Measurements from ENCODE around the gene ZEB2.

ZEB2 gene

GRCh38 chr2:144511226-144511810 is 8.6 kb downstream of the ZEB2 start:
- DNase-seq (ENCODE audit: low read depth): no peak
- H3K4me3 ChIP-seq (replicated peaks; ENCODE audit: low read depth, low read length): peak overlapping the region; percentile 40
- no peak for TF ChIP-seq CTCF (IDR thresholded peaks at IDR 0.05; ENCODE audit: low read length, missing control alignments)

- H3K4me3 ChIP-seq (replicated peaks; ENCODE audit: low read depth, low read length): peak overlapping the region; percentile 40
- DNase-seq (ENCODE audit: low read depth): peak; percentile 68
- no peak for TF ChIP-seq CTCF (IDR thresholded peaks at IDR 0.05; ENCODE audit: low read length, missing control alignments)
Observed at GRCh38 chr2:144510294-144510991, 9.5 kb downstream of the ZEB2 start.

DNA sequence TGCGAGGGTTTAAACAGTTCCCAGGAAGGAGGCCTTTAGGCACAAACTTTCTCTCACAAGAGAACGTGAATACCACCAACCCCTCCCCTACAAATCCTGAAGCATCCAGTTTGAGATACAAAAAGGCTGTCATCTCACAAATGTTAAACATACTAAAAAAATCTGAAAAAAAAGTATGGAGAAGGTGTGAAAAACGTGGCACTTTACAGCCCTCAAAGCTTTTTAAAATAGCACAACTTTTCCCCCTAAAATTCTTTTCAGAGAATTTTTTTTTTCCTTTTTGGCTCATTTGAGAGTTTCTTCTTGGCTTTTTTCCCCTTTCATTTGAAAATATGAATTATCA is 10.1 kb downstream of the ZEB2 start:
- H3K4me3 ChIP-seq (replicated peaks; ENCODE audit: low read depth, low read length): no peak overlapping the region
- TF ChIP-seq CTCF (IDR thresholded peaks at IDR 0.05; ENCODE audit: low read length, missing control alignments): no peak
- DNase-seq (ENCODE audit: low read depth): no peak

DNA sequence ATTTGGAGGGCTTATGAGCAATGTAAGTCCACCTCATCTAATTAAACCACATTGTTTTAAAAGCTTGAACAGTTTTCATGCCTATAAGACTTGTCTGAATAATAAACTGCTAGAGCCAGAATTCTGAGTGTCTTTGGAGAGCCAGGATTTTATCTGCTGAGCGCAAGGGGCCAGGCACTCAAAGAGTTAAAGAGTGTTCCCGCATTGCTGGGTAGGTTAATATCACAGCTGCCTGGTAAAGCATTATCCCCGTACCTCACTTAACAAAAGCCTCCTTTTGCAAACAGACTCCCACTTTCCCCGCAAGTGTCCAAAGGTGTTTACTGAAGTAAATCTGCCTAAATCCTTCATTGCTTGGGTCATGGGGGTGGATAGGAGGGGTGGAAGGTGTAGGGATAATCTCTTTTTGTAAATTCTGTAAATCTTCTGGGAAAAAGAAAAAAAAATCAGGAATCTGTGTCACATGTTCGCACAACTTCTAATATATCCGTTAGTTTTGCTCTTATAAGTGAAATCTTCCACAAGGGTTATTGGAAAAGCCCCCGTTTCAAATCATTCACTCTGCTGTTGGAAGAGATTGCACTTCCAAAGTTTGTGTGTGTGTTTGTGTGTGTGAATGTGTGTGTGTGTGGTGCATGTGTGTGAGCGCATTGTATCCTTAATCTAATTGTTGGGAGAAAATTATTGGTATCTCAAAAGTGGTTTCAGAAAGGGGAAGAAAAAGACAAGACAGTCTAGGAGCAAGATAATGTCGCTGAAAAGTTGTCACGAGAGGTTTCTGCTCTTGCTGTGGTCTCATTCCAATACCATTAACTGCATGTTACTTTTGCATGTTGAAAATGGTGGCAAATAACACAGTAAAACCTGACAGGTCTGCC is 10.7 kb downstream of the ZEB2 start:
- TF ChIP-seq CTCF (IDR thresholded peaks at IDR 0.05; ENCODE audit: low read length, missing control alignments): no peak
- peak overlapping the region; percentile 1 for H3K4me3 ChIP-seq (replicated peaks; ENCODE audit: low read depth, low read length)
- no peak for DNase-seq (ENCODE audit: low read depth)

DNA sequence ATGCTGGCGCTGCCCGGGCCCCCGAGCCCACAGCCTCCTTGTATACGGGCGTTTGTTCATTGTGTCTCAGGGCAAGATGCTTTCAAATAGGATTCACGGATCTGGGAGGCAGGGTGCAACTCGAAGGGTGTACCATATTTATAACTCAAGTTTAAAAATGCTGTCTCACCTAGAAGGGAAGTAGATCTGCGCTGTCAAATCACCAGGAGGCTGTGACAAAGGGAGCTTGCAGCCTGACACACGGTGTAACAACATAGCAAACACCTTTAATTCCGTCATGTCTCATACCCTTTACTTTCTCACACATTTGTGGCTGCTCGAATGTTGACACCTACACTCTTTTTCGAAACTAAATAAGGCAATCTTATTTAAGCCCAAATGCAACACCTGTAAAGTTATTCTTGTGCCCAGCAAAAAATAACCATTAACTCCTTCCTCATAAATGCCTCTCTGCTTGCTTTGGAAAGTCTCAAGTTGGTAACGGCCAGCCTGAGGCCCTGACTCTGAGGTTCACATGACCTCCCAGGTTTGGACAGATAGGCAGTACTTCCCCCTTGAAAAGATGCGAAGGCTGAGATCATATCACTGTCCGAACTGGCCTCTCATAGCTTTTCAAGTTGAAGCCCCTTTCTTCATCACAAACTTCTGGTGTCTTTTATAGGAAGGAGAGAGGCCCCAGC is 11.6 kb downstream of the ZEB2 start:
- no peak overlapping the region for H3K4me3 ChIP-seq (replicated peaks; ENCODE audit: low read depth, low read length)
- TF ChIP-seq CTCF (IDR thresholded peaks at IDR 0.05; ENCODE audit: low read length, missing control alignments): no peak

DNA sequence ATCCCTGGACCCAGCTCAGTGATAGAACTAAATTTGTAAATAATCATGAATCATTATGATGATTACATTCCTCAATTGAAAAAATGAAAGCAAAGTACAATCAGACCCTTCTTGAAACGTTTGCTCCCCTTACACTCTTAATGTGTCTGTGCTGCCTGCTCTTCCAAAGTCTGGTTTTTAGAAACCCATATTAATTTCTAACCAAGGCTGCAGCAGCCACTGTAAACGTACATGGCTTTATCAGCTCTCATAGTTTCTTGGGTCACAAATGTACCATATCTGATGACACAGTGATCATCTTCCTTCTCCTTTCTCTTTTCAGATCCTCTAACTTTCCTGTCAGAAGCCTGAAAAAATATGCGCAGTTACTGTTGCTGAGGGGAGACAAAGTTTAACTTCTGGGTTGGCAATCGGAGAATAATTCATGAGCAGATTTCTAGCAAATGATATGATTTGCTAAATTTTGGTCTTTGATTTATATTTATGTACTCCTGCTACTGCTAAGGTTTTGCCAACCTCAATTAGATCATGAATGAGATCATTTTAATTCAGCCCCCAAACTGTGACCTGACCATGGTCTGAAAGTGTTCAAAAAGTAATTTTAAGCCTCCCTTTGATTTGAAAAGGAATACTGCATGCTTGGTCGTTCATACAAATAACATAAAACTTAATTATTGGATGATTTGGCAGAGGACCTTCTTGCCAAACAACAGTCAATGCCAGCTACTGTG is 12.3 kb downstream of the ZEB2 start:
- no peak for DNase-seq (ENCODE audit: low read depth)
- no peak for TF ChIP-seq CTCF (IDR thresholded peaks at IDR 0.05; ENCODE audit: low read length, missing control alignments)
- peak overlapping the region; percentile 13 for H3K4me3 ChIP-seq (replicated peaks; ENCODE audit: low read depth, low read length)

More for the DNA sequence above, 11.6 kb downstream of the ZEB2 start:
- no peak for DNase-seq (ENCODE audit: low read depth)

Measured in fibroblast of pulmonary artery (primary cell).